Fibroblast of lung (primary cell): ENCODE measurements around the gene DHCR24.

ENCODE experiments used
- CTCF ChIP-seq, 2 donors: IDR thresholded peaks in 1 of 2; conservative IDR thresholded peaks in 1 of 2; 1 replicate in 1 of 2; 2 replicates in 1 of 2; pipeline ENCODE4 v1.5.1; 2011 to 2012; ENCODE audit warnings: low read length in 2 of 2, control low read depth in 1 of 2, inconsistent platforms in 1 of 2, low read depth in 1 of 2, mild to moderate bottlenecking in 1 of 2
- EZH2 ChIP-seq: IDR thresholded peaks from 2 replicates; pipeline ENCODE4 v1.5.1; 2012; ENCODE audit warnings: low read length, control low read depth, mild to moderate bottlenecking; ENCODE audit errors: missing control alignments

DNA sequence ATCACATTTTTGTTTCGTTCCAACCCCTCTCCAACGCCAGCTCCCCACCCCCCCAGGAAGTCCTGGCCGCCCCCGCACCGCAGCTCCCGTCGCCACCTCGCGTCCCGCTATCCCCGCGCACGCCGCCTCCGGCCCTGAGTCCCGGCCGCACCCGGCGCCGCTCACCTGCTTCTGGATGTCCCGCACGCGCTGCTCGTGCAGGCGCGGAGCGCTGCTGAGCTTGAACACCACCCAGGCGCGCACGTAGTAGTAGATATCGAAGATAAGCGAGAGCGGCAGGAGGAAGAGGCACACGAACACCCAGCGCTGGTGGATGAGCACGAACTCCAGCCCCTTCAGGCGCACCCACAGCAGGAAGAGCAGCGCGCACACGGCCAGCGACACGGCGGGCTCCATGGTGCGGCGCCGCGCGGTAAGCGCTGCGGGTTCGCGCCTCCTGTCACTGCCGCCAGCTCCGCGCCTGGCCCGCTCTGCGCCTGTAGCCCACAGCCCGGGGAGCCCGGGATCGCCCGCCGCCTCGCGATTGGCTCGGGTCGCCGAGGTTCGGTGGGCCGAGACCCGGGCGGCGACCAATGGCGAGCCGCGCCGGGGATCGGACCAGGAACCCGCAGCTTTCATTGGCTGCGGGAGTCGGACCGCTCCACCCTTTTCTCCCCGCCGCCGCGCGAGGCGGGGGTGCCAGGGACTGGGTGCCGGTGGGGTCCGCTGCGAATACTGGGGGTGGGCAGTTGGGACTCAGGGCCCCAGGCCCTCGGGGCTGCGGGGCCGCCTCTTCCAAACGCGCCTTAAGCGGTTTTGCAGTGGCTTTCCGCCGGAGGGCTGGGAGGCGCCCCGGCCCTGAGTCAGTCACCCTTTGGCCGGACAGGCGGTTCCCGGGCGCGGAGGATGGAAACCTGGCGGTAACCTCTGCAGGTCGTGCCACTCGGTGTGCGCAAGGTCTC lies at the start of gene DHCR24:
- no peak for TF ChIP-seq CTCF (conservative IDR thresholded peaks at IDR 0.05 in 1 of 2, IDR thresholded peaks at IDR 0.05 in 1 of 2; ENCODE audit: low read depth in 1 of 2, low read length in 2 of 2)
- no peak for TF ChIP-seq EZH2
